AG04450 (cell line): ENCODE data around the gene PRKN. TPM values are rescaled to one million over a fixed set of nuclear protein-coding genes. Genes with fewer than 3 reads are reported as not detected.

ENCODE experiments used
- CTCF ChIA-PET: fragments of 300-600, 350-600 bp; formaldehyde crosslinking; extraction: SDS; loops from one replicate; lab custom pipeline; 2022; ENCODE audit warnings: antibody characterized with exemption, inconsistent platforms; lab: Charles Lee
- POLR2A ChIA-PET: fragments of 350-600 bp; formaldehyde crosslinking; extraction: SDS; loops from one replicate; lab custom pipeline; 2021; ENCODE audit warnings: antibody characterized with exemption, inconsistent platforms; lab: Yijun Ruan, JAX
- DNase-seq: peaks from one replicate; pipeline ENCODE4 v3.0.0-alpha.2; 2011; ENCODE audit warnings: low read depth, low spot score
- H3K27ac ChIP-seq: one replicate; pipeline ENCODE4 v1.5.1; 2012; ENCODE audit warnings: low read depth, low read length, control low read depth
- H3K27me3 ChIP-seq: one replicate; pipeline ENCODE4 v1.6.0; 2012; ENCODE audit warnings: low read length; ENCODE audit not compliant: control insufficient read depth, insufficient read depth
- H3K4me3 ChIP-seq: 2 replicates; pipeline ENCODE4 v1.5.1; 2011; ENCODE audit warnings: mild to moderate bottlenecking, low read depth, low read length, control low read depth
- H3K9me3 ChIP-seq: 2 replicates; pipeline ENCODE4 v1.5.1; 2012; ENCODE audit warnings: low read length; ENCODE audit not compliant: control insufficient read depth, insufficient read depth
- polyA plus RNA-seq: library from polyadenylated mRNA; depleted of rRNA; stranded (reverse); fragments of >200 nt; gene quantifications from 2 replicates; pipeline ENCODE4 v1.2.3, GENCODE V29; 2011
- TF ChIP-seq, protein P1 (sequence below): IDR thresholded peaks from 2 replicates; pipeline ENCODE4 v1.5.1; 2011; ENCODE audit warnings: low read depth, low read length, control low read depth, inconsistent platforms

The PRKN gene
- polyA plus RNA-seq, 1 experiment = not detected

DNA sequence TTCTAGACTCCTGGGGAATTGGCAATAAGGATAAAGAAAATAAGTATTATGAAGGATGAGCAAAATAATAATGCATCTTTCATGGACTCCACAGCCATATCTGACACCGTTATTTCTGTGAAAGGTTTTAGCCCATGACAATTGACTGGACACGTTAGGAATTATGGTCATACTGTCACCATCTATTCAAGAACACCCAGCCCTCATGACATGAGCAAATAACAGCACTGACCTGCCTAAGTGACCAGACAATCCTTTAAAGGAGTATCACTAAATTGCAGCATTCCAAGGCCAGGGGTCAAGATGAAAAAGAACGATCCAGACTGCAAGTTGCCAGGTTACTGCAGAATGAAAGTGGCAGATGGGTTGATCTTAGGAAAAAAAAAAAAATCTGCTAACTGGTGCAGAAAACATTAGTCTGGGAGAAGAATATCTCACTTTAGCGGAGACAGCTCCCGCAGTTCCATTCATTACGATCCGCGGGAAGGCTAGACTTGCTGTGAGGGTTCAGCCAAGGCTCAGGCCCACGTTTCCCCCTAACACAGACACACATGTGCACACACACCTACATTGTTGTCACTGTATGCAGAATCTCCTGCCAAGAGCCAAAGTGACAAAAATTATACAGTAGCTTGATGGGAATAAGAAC lies 1216.0 kb downstream of the PRKN start:
- Histone ChIP-seq H3K27ac (no peak overlapping the region), H3K4me3 (no peak overlapping the region), H3K27me3 (no peaks in the 10 kb centered on the region), H3K9me3 (no peaks in the 10 kb centered on the region)
- ChIA-PET POLR2A (no interaction called here), CTCF (no interaction called here)
- TF ChIP-seq, protein P1, sequence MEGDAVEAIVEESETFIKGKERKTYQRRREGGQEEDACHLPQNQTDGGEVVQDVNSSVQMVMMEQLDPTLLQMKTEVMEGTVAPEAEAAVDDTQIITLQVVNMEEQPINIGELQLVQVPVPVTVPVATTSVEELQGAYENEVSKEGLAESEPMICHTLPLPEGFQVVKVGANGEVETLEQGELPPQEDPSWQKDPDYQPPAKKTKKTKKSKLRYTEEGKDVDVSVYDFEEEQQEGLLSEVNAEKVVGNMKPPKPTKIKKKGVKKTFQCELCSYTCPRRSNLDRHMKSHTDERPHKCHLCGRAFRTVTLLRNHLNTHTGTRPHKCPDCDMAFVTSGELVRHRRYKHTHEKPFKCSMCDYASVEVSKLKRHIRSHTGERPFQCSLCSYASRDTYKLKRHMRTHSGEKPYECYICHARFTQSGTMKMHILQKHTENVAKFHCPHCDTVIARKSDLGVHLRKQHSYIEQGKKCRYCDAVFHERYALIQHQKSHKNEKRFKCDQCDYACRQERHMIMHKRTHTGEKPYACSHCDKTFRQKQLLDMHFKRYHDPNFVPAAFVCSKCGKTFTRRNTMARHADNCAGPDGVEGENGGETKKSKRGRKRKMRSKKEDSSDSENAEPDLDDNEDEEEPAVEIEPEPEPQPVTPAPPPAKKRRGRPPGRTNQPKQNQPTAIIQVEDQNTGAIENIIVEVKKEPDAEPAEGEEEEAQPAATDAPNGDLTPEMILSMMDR = no peak
- DNase-seq = no peak

DNA sequence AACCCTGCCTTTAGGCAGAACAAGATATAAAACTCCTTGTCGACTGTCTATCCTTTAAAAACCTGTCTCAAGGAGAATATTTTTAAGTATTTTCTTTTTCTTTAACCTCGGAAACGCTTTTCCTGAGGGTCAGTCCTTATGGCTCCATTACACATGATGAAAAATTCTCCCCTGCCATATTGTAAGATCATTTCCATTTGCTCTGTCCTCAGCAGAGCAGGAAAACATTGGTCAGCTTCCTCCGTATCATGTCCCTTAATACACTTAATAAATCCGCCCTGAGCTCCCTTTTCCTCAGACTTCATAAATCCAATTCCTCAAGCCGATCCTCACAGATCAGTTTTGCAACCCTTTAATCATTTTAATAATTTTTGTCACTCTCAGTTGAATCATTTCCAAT lies 1219.2 kb downstream of the PRKN start:
- Histone ChIP-seq H3K27me3 (no peaks in the 10 kb centered on the region), H3K4me3 (no peak overlapping the region), H3K9me3 (peaks cover 3% of the 10 kb centered on the region), H3K27ac (no peak overlapping the region)
- CTCF ChIA-PET = interaction anchor here (1.0 kb wide), 1 partner anchor 90 kb away, joined by 6 read pairs; no protein-coding TSS in a partner anchor
- TF ChIP-seq, protein P1 = no peak
- POLR2A ChIA-PET = no interaction called here
- no peak for DNase-seq

DNA sequence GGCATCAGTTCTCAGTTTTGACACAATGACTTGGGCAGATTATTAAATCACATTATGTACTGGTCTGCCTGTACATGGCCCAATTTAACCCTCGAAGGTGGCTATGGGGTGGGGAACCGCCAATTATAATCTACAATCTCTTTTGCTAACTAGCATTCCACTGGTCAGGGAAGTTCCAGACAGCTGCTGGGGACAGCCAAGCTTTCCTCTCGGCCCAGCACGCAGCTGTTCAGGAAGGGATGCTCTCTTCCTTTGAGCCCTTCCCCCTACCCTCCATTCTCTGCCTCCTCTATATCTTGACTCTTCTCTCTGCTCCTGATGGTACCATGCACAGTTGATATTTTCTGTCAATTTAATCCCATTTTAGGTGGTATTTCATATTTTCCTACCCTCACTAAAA lies 1220.2 kb downstream of the PRKN start:
- Histone ChIP-seq H3K27me3 (no peaks in the 10 kb centered on the region), H3K9me3 (peaks cover 3% of the 10 kb centered on the region), H3K27ac (no peak overlapping the region), H3K4me3 (no peak overlapping the region)
- ChIA-PET POLR2A (no interaction called here), CTCF (no interaction called here)
- TF ChIP-seq, protein P1 = no peak
- no peak for DNase-seq

DNA sequence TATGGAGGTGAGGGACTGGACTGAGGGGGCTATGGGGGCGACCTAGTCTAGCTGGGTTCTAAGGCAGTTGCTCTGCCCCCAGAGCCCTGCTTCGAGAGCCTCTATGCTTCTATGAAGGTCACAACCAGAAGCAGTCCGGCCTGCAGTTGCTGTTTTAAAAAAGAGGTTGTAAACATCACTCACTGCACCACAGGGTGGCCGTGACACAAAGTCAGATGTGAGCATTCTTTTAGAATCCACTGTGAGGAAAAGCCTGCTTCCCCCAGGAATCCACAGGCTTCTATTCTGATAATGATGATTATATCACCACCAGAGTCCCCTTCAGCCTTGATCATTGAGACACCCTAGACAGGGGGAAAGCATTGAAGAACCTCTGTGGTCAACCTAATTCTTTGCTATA lies 1224.0 kb downstream of the PRKN start:
- ChIA-PET POLR2A (no interaction called here), CTCF (no interaction called here)
- DNase-seq = no peak

DNA sequence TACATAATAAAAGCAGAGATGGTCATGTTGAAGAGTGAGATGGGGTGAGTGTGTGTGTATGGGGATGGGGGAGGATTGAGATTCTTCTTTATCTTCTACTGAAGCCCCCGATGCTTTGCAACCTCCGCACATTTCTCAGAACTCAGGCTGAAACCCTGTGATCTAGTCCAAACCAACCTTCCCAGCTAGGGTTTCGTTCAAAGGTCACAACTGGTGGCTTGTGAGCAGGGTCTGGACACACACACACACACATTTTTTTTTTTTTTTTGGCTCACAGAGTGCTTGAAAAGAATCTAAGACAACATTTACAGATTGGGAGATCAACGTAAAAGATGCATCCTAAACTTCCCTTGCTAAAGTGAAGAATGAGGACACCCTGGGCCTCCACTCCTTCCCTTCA lies 1228.7 kb downstream of the PRKN start:
- Histone ChIP-seq H3K27me3 (no peaks in the 10 kb centered on the region), H3K27ac (no peak overlapping the region), H3K9me3 (no peaks in the 10 kb centered on the region), H3K4me3 (no peak overlapping the region)
- TF ChIP-seq, protein P1 = no peak
- ChIA-PET POLR2A (no interaction called here), CTCF (interaction anchor here (0.7 to 2.7 kb wide), 4 partner anchors 12 to 105 kb away, joined by 3 to 32 read pairs (median 14); no protein-coding TSS in a partner anchor)
- no peak for DNase-seq

More for the DNA sequence above, 1224.0 kb downstream of the PRKN start:
- H3K27ac ChIP-seq = no peak overlapping the region
- H3K9me3 ChIP-seq = peaks cover 3% of the 10 kb centered on the region
- TF ChIP-seq, protein P1 = no peak
- no peak overlapping the region for H3K4me3 ChIP-seq
- H3K27me3 ChIP-seq = no peaks in the 10 kb centered on the region
